Loucy (cell line): ENCODE data around the gene LIM2.

ENCODE experiments used
- EZH2phosphoT487 ChIP-seq: fragments of 200-600 bp; IDR thresholded peaks from 2 replicates; pipeline ENCODE4 v1.6.1; 2018; ENCODE audit warnings: antibody characterized with exemption, mild to moderate bottlenecking, moderate library complexity, borderline replicate concordance
- TF ChIP-seq, protein P1 (sequence below): fragments of 200-600 bp; sonication (generic); conservative IDR thresholded peaks from 2 replicates; pipeline ENCODE4 v1.5.1; 2014; ENCODE audit warnings: mild to moderate bottlenecking, antibody characterized with exemption, low read length

- TF ChIP-seq, protein P1, sequence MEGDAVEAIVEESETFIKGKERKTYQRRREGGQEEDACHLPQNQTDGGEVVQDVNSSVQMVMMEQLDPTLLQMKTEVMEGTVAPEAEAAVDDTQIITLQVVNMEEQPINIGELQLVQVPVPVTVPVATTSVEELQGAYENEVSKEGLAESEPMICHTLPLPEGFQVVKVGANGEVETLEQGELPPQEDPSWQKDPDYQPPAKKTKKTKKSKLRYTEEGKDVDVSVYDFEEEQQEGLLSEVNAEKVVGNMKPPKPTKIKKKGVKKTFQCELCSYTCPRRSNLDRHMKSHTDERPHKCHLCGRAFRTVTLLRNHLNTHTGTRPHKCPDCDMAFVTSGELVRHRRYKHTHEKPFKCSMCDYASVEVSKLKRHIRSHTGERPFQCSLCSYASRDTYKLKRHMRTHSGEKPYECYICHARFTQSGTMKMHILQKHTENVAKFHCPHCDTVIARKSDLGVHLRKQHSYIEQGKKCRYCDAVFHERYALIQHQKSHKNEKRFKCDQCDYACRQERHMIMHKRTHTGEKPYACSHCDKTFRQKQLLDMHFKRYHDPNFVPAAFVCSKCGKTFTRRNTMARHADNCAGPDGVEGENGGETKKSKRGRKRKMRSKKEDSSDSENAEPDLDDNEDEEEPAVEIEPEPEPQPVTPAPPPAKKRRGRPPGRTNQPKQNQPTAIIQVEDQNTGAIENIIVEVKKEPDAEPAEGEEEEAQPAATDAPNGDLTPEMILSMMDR: no peak
- TF ChIP-seq EZH2phosphoT487: no peak
Measured at GRCh38 chr19:51375504-51376221, 12.1 kb downstream of the LIM2 start.
